Activated CD4-positive, alpha-beta T cell treated with anti-CD3 and anti-CD28 coated beads, Interleukin-2, amount 50 U/mL, for 1 hour (primary cell): ENCODE measurements around the gene BPI.
"Not testable (repeated sequence)": the region's sequence is repeated elsewhere in the genome, so short reads cannot be mapped to it uniquely, and the experiment has no call there.

Source experiments
- DNase-seq: peaks from one replicate; pipeline ENCODE4 v3.0.0-alpha.2; 2020

Gene BPI

DNA sequence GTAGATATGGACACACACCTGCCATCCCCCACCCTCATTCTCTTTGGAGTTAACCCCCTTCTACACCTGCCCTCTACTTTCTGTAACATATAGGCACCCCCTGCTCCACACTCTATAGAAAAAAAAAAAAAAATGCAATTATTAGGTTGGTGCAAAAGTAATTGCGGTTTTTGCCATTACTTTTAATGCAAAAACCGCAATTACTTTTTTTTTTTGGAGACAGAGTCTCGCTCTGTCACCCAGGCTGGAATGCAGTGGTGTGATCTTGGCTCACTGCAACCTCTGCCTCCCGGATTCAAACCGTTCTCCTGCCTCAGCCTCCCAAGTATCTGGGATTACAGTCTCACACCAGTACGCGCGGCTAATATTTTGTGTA is 35.6 kb downstream of the BPI start:
- not testable (repeated sequence) for DNase-seq

DNA sequence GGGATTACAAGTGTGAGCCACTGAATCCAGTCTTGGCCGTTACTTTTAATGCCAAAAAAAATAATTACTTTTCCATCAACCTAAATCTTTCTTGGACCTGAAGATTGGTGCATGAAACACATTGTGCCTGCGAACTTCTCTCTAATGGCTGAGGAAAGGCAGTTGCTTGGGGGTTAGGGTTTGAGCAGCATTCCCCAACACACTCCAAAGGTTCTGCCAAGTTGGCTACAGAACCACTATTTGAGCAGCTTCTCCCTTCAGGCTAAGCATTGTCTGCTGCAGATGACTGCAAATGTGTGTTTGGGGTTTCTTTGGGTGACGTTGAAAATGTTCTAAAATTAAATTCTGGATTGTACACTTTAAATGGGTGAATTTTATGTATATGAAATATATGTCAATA is 36.0 kb downstream of the BPI start:
- no peak for DNase-seq

DNA sequence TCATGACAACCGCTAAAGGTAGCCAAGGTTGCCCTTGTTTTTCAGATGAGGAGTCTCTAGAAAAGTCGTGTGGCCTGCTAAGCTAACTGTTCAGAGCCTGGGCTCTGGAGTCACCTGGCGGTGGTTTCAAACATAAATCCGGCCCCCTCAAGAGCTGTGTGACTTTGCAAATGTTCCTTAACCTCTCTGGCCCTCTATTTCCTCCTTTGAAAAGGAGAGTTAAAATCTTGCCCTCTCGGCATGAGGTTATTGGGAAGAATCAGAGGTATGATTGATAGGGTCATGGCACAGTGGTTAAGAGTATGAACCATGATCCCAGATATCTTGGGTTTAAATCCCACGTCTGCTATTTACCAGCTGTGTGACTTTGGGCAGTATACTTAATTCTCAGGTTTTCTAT is 36.7 kb downstream of the BPI start:
- no peak for DNase-seq

- no peak for DNase-seq
Measured at GRCh38 chr20:38342216-38342615, 38.3 kb downstream of the BPI start.

GRCh38 chr20:38342713-38343310 is 38.9 kb downstream of the BPI start:
- DNase-seq: no peak

DNA sequence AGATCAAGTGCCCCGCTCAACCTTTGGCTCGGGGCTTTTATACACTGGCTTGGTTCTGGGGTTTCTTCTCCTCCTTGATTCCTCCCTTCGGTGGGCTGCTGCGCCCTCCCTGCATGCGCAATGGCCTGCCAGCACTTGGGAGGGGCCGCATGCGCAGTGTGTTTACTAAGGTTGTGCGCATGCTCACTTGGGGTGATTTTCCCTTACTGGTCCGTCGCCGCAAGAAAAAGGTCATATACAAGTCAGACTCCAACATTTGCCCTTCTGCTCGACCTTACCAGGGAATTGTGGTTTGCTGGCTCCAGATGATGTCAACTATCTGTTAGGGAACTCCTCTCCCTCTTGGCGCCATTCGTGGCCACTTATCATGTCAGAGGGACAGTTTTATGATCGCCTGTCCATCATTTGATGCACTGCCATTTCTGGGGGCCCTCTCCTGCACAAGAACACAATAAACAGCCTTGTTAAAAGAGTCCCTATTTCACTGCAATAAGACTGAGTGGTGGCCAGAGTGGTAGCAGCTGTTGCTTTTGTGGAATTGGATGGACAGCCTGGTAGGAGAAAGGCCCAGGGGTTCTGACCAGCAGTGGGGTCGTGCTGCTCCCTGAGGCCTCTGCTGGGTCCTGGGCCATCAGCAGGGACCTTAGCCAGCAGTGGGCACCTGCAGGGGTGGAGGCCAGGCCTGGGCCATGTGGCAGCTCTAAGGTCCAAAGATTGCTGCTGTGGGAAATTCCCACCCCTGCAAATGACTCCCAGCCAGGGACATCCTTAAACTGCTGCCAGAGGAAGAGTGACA is 39.6 kb downstream of the BPI start:
- DNase-seq: no peak

GRCh38 chr20:38344107-38344701 is 40.2 kb downstream of the BPI start:
- DNase-seq: no peak

GRCh38 chr20:38345643-38346042 is 41.7 kb downstream of the BPI start:
- no peak for DNase-seq

- no peak for DNase-seq
Measured at GRCh38 chr20:38346247-38346651, 42.3 kb downstream of the BPI start, which contains the start of gene LBP. TSS of gene LBP (plus strand) at chr20:38346482. CDS start at chr20:38346517, 35 bp downstream.

GRCh38 chr20:38346741-38347140 is 42.8 kb downstream of the BPI start:
- no peak for DNase-seq

GRCh38 chr20:38349856-38350255 is 45.9 kb downstream of the BPI start:
- no peak for DNase-seq

- no peak for DNase-seq
Measured at GRCh38 chr20:38350879-38351775, 47.2 kb downstream of the BPI start.

DNA sequence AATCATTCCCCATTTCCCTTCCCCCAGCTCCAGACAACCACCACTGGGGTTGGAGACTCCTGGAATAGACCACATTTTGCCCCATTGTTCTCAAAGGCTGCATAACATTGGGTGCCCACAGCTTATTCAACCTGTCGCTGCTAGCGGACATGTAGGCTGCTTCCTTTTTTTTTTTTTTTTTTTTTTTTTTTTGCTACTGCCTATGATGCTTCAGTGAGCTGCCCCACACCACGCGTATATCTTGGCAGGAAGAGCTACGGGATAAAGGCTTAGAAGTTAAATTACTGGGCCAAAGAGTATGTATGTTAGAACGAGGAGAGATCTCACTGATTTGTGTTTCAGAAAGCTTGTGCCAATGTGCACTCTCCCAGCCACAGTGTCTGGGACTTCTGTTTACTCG is 49.4 kb downstream of the BPI start:
- no peak for DNase-seq

DNA sequence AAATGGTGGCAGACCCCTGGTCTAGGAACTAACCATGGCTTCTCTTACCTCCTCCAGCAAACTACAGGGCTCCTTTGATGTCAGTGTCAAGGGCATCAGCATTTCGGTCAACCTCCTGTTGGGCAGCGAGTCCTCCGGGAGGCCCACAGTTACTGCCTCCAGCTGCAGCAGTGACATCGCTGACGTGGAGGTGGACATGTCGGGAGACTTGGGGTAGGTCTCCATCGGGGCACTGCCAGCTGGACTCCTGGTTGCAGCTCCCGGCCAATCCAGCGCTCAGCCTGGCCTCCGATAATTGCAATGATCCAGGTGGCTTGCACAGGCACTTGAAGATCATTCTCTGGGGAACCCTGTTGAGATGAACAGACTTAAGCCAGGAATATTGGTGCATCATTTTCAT is 50.3 kb downstream of the BPI start:
- DNase-seq: no peak

DNA sequence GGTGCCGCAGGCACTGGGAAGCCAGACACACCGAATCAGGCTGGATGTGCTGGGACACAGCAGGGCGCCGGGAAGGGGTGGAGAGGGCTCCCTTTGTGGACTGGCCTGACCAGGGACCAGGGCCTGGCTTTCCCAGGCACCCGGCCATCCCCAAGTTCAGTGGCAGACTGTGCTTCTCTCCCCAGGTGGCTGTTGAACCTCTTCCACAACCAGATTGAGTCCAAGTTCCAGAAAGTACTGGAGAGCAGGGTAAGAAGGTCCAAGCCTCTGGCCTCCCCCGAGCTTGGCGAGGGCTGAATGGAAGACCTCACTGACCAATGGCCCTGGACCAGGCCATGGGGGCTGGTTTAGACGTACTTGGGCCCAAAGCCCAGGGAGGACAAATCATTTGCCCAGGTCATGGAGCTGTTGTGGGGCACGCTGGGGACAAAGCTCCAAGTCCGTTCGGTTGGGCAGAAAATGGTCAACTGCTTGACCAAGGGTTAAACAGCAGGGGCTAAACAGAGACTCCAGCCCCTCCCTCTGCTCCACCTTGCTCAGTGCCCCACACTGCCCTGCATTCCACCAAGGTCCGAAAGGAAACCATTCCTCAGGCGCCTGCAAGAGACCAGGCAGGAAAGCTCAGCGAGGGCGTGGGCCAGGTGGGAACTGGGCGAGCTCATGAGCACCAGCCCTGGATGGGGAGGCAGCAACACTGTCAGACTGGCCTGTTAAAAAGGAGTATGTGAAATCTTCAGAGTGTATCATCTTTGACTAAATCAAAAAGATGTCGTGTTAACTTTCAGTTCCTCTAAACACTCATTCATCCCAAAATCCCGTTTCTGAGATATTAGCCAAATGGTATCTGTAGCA is 51.4 kb downstream of the BPI start:
- DNase-seq: no peak

GRCh38 chr20:38357653-38358207 is 53.8 kb downstream of the BPI start:
- no peak for DNase-seq

GRCh38 chr20:38358556-38358955 is 54.6 kb downstream of the BPI start:
- DNase-seq: no peak

DNA sequence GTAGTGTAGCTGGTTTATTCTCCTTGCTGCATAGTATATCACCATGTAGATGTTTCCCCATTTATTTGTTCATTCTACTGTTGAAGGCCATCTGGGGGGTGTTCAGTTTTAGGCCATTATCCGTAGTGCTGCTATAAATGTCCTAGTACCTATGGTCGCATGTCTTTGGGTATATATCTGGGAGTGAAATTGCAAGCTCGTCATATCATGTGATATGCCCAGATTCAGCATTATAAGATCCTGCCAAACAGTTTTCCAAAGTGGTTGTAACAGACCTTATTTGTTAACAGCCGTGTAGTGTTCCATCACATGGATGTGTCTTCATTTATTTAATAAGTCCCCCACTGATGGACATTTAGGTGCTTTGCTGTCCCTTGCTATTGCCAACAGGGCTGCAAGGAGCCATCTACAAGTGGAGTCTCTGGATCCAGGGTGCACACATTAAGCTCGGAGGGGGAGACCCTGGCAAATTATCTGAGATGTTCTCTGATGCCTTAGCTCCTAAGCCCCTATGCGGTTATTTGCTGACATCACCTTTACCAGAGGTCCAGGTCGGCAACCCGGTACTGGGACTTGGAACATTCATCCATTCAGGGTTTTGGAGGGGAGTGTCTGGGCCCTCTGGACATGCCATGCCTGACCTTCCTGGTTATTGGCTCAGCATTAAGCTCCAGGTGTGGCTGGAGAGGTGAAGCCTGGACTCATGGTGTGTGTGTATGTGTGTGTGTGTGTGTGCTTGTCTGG is 59.2 kb downstream of the BPI start:
- DNase-seq: no peak

DNA sequence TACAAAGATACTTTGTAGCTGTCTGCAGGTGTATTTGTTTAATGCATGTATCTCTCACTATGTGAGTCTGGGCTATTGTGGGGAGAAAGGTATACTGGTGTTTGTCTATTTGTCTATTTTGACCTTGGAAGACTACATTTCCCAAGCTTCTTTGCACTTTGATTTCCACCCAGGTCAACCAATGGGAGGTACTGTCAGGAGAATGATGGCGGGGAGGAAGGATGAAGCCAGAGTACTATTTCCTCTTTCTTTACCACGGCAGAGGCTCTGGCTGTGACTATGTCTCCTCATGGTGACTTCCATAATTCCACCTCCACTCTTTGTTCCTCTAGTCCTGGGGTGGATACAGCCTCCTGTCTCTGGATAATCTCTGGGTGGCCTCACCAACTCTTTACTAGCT is 65.4 kb downstream of the BPI start:
- DNase-seq: no peak

DNA sequence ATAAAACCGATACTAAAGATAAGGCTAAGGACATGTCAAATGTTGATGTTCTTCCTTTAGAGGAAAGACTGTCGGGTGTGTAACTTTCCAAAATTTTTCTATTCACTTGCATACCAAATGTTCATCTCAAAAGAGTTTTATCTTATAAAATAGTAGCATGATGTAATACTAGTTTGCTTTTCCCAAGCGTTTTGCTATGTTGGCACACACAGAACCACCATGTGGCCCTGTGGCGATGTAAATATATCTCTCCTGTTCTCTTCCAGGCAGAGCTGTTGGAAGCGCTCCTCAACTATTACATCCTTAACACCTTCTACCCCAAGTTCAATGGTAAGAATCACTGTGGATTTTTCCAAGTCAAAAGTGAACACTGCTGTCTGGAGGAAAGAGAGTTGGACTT is 68.8 kb downstream of the BPI start:
- no peak for DNase-seq

DNA sequence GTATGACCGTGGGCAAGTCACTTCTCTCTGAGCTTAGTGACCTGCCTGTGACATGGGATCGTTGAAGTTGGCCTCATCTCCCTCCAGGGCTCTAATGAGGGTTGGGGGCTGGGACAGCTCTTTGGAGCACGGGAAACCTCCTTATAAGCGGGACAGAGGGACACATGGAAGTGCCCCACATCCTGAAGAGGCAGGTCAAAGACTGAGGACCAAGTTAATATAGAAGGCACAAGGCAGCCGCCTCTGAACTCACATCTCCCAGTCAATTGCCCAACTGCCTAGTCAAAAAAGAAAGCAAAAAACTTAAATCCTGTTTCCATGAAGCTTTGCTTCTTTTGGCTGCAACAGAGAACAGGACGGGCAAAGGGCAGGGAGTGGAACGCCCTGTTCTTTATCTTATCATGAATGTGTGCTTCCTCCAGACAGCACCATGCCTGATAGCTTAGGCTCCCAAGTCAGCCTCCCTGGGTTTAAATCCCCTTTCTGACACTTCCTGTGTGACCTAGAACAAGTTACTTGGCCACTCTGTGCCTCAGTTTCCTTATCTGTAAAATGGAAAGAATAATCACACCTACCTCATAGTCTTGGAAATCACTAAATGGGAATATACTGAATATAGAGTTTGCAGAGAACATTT is 69.4 kb downstream of the BPI start:
- no peak for DNase-seq
